Measurements from ENCODE around the gene ETV4. TPM values are rescaled to one million over a fixed set of nuclear protein-coding genes. Genes with fewer than 3 reads are reported as not detected.
A peak's percentile ranks its signal among the peaks of the same experiment; 100 is the strongest.

The ETV4 gene
- total and polyA plus RNA-seq, 2 of the 13 experiments (the other 11 are each of a cell fraction or from before 2014, with no cell fraction given) = 128 to 330 TPM

DNA sequence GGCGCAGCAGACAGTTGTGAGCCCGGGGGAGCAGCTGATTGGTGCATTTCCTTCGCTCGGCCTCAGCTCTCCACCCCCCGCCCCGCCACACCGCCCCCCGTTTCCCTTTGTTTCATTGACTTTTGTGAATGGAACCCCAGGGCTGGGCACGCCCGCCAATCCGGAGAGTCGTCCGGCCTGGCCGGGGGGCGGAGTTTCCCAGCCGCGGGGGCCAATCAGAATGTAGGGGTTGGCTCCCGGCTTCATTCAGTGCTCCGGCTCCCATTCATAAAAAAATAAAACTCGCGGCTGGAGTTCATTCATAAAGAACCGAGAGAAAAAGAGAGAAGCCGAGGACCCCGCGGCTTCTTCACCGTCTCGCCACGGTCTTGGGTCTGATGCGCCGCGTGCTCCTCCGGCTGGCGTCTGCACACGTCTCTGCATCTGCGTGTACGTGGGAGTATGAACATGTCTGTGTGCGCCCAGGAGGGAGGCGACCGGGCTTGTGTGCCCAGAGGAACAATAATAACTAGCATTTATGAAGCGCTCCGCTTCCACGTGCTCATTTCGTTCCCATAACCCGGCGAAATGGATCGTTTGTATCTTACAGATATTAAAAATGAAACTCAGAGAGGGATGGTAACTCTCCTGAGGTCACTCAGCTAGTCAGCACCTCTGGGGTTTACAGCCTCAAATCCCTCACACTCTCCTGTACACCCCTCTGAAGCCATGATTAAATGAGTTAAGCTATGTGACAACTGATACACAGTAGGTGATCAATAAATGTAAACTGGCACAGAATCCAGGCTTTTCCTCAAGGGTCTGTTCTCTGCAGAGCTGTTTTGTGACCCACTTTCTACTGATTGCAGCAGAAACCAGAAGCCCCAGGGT, at the start of gene ETV4 (continued):
- TF ChIP-seq ZNF788 (CRISPR knock-in tag; IDR thresholded peaks at IDR 0.05; ENCODE audit: borderline replicate concordance) (0 out of 2 replicates have a peak, but pooled peaks have one; percentile 25), ZNF383 (CRISPR knock-in tag; IDR thresholded peaks at IDR 0.05; ENCODE audit: borderline replicate concordance) (no peak), ZSCAN31 (CRISPR knock-in tag; IDR thresholded peaks at IDR 0.05; ENCODE audit: low read depth) (peak; percentile 23; the same call in 1 of the 2 replicates), AKAP8 (CRISPR knock-in tag; IDR thresholded peaks at IDR 0.05) (peak; percentile 83), MAFF (IDR thresholded peaks at IDR 0.05; ENCODE audit: low read depth, low read length) (no peak), NFIB (CRISPR knock-in tag; IDR thresholded peaks at IDR 0.05; ENCODE audit: borderline replicate concordance) (no peak), FOXM1 (CRISPR knock-in tag; IDR thresholded peaks at IDR 0.05) (no peak), ERF (CRISPR knock-in tag; IDR thresholded peaks at IDR 0.05) (peak; percentile 65; the same call in 1 of the 2 replicates), POLR2AphosphoS2 (IDR thresholded peaks at IDR 0.05; ENCODE audit: low read depth, low read length) (0 out of 2 replicates have a peak, but pooled peaks have one; percentile 13), ZSCAN21 (CRISPR knock-in tag; IDR thresholded peaks at IDR 0.05; ENCODE audit: borderline replicate concordance) (no peak), ZNF33A (CRISPR knock-in tag; IDR thresholded peaks at IDR 0.05; ENCODE audit: borderline replicate concordance) (no peak), MTA3 (CRISPR knock-in tag; IDR thresholded peaks at IDR 0.05) (no peak), SOX5 (CRISPR knock-in tag; IDR thresholded peaks at IDR 0.05; ENCODE audit: borderline replicate concordance) (peak; percentile 56; the same call in 1 of the 2 replicates), SUZ12 (IDR thresholded peaks at IDR 0.05; ENCODE audit: low read depth, low read length) (no peak), ZBTB20 (CRISPR knock-in tag; IDR thresholded peaks at IDR 0.05; ENCODE audit: borderline replicate concordance, low read depth) (0 out of 2 replicates have a peak, but pooled peaks have one; percentile 2), CHD2 (IDR thresholded peaks at IDR 0.05; ENCODE audit: low read depth, low read length) (no peak), NAIF1 (CRISPR knock-in tag; IDR thresholded peaks at IDR 0.05; ENCODE audit: borderline replicate concordance) (0 out of 2 replicates have a peak, but pooled peaks have one; percentile 31), ZNF460 (CRISPR knock-in tag; IDR thresholded peaks at IDR 0.05; ENCODE audit: borderline replicate concordance) (no peak), HDAC2 (CRISPR knock-in tag; IDR thresholded peaks at IDR 0.05) (peak; percentile 19; the same call in 1 of the 2 replicates), GATAD2A (CRISPR knock-in tag; IDR thresholded peaks at IDR 0.05) (peak; percentile 18; the same call in 1 of the 2 replicates)
- TF ChIP-seq, protein P1, sequence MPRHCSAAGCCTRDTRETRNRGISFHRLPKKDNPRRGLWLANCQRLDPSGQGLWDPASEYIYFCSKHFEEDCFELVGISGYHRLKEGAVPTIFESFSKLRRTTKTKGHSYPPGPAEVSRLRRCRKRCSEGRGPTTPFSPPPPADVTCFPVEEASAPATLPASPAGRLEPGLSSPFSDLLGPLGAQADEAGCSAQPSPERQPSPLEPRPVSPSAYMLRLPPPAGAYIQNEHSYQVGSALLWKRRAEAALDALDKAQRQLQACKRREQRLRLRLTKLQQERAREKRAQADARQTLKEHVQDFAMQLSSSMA (CRISPR knock-in tag; IDR thresholded peaks at IDR 0.05) = peak; percentile 75
- TF ChIP-seq, protein P2, sequence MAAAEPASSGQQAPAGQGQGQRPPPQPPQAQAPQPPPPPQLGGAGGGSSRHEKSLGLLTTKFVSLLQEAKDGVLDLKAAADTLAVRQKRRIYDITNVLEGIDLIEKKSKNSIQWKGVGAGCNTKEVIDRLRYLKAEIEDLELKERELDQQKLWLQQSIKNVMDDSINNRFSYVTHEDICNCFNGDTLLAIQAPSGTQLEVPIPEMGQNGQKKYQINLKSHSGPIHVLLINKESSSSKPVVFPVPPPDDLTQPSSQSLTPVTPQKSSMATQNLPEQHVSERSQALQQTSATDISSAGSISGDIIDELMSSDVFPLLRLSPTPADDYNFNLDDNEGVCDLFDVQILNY (CRISPR knock-in tag; conservative IDR thresholded peaks at IDR 0.05) = no peak
- TF ChIP-seq, protein P3, sequence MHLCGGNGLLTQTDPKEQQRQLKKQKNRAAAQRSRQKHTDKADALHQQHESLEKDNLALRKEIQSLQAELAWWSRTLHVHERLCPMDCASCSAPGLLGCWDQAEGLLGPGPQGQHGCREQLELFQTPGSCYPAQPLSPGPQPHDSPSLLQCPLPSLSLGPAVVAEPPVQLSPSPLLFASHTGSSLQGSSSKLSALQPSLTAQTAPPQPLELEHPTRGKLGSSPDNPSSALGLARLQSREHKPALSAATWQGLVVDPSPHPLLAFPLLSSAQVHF (CRISPR knock-in tag; IDR thresholded peaks at IDR 0.05) = peak; percentile 2; the same call in 1 of the 2 replicates
- TF ChIP-seq, protein P4, sequence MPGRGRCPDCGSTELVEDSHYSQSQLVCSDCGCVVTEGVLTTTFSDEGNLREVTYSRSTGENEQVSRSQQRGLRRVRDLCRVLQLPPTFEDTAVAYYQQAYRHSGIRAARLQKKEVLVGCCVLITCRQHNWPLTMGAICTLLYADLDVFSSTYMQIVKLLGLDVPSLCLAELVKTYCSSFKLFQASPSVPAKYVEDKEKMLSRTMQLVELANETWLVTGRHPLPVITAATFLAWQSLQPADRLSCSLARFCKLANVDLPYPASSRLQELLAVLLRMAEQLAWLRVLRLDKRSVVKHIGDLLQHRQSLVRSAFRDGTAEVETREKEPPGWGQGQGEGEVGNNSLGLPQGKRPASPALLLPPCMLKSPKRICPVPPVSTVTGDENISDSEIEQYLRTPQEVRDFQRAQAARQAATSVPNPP (CRISPR knock-in tag; IDR thresholded peaks at IDR 0.05) = no peak
- TF ChIP-seq, protein P5, sequence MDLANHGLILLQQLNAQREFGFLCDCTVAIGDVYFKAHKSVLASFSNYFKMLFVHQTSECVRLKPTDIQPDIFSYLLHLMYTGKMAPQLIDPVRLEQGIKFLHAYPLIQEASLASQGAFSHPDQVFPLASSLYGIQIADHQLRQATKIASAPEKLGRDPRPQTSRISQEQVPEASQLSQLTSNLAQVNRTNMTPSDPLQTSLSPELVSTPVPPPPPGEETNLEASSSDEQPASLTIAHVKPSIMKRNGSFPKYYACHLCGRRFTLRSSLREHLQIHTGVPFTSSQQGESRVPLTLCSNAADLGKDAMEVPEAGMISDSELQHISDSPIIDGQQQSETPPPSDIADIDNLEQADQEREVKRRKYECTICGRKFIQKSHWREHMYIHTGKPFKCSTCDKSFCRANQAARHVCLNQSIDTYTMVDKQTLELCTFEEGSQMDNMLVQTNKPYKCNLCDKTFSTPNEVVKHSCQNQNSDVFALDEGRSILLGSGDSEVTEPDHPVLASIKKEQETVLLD (CRISPR knock-in tag; IDR thresholded peaks at IDR 0.05; ENCODE audit: low read depth) = 0 out of 2 replicates have a peak, but pooled peaks have one; percentile 11
